GM12875 (cell line): Measurements from ENCODE around the gene FNDC11.

Source experiments
- H3K4me3 ChIP-seq: one replicate; pipeline ENCODE4 v1.5.1; 2011; ENCODE audit warnings: low read depth, low read length, control low read depth
- TF ChIP-seq, protein P1 (sequence below): IDR thresholded peaks from 2 replicates; pipeline ENCODE4 v1.5.1; 2011; ENCODE audit warnings: low read depth, mild to moderate bottlenecking, control low read depth, inconsistent platforms, low read length, moderate library complexity, borderline replicate concordance; ENCODE audit not compliant: insufficient read depth

The FNDC11 gene

GRCh38 chr20:63591147-63591533 is 37.2 kb downstream of the FNDC11 start:
- H3K4me3 ChIP-seq = no peak overlapping the region

DNA sequence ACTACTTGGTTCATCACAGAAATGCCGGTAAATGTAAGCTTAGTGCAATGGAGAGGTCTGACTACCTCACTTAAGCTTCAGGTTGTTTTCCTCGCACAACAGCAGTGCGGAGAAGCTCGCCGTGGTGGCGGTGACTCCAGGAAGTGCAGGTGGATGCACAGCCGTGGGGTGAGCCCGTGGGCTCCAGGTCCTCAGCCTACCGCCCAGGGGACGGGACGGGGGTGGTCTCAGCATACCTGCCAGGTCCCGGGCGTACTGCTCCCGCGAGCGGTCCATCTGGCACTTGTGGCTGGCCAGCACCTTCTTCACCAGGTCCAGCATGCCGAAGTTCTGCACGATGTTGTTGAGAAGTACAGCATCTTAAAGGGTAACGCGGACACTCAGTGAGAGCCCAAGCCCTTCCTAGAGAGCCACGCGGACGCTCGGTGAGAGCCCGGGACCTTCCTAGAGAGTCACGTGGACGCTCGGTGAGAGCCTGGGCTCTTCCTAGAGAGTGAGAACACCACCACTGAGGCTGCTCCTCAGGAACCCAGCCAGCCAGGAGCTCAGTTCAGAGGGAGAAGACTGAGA is 37.9 kb downstream of the FNDC11 start:
- H3K4me3 ChIP-seq = no peak overlapping the region
- TF ChIP-seq, protein P1, sequence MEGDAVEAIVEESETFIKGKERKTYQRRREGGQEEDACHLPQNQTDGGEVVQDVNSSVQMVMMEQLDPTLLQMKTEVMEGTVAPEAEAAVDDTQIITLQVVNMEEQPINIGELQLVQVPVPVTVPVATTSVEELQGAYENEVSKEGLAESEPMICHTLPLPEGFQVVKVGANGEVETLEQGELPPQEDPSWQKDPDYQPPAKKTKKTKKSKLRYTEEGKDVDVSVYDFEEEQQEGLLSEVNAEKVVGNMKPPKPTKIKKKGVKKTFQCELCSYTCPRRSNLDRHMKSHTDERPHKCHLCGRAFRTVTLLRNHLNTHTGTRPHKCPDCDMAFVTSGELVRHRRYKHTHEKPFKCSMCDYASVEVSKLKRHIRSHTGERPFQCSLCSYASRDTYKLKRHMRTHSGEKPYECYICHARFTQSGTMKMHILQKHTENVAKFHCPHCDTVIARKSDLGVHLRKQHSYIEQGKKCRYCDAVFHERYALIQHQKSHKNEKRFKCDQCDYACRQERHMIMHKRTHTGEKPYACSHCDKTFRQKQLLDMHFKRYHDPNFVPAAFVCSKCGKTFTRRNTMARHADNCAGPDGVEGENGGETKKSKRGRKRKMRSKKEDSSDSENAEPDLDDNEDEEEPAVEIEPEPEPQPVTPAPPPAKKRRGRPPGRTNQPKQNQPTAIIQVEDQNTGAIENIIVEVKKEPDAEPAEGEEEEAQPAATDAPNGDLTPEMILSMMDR = no peak

More at GRCh38 chr20:63591147-63591533, 37.2 kb downstream of the FNDC11 start:
- TF ChIP-seq, protein P1 = no peak

DNA sequence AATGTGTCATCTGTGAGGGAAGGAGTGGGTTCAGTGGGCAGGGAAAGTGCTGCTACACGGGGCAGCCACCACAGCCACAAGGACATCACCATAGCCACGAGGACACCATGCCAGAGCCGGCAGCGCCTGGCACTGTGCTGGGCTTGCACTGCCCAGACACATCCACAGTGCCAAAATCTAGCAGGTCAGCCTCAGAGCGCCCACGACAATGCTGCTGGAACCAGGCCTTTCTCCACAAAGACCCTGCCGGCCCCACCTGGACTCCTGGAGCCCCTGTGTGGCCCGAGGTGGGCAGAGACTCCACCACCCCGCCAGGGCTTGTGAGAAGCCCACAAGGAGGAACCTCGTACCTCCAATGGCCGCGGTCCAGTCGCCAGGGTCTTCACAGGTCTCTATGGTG is 38.7 kb downstream of the FNDC11 start:
- H3K4me3 ChIP-seq = no peak overlapping the region
- TF ChIP-seq, protein P1 = no peak

DNA sequence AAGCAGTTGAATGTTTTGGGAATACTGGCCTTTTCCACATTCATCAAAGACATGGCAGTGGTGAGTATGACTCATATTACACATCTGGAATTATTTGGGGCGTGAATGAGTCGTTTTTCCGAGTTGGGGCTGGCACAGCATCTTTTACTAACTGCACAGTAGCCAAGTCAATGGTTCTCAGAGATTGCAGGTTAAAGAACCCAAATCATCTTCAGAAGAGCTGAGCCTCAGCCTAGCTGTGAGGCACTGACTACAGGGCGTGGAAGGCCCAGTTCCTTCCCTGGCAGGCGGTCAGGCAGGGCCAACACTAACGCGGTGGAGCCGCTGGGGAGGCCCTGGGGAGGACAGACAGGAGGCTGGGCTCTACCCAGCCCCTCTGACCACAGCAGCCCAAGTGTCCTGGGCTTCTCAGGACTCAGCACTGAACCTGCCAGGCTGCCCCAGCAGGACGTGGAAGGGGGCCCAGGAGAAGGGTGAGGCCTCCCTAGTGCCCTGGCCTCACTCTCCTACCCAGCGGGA is 40.1 kb downstream of the FNDC11 start:
- TF ChIP-seq, protein P1 = no peak
- no peak overlapping the region for H3K4me3 ChIP-seq

DNA sequence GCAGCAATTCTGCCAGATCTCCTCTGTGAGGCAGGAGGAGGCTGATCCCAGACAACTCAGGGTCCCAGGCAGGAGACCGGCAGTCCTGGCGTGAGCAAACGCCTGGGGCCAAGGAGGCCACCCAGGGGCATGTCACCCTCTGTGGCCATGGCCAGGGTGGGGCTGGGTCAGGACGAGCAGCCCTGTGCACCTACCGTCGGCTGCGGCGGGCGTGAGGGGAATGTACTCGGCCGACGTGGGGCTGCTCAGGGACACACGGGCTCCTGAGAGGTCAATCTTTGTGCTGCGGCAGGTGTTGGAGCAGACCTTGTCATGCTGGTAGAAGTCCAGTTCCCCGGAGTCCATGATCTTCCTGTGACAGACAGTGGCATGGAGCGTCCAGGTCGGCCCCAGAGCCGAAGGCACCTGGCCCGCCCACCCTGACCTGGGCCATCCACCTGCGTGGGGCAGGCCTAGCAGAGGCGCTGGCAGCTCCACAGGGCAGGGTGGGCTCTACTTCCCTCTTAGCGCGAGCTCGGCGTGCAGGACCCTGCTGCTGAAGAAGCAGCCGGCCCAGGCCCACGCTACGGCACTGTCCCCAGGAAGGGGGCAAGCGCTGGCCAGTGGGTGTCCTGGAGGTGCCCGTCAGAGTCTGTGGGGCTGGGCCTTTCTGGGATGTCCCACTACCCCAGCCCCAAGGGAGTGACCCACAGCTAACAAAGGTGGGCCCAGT is 41.6 kb downstream of the FNDC11 start:
- H3K4me3 ChIP-seq = no peak overlapping the region
- TF ChIP-seq, protein P1 = no peak

DNA sequence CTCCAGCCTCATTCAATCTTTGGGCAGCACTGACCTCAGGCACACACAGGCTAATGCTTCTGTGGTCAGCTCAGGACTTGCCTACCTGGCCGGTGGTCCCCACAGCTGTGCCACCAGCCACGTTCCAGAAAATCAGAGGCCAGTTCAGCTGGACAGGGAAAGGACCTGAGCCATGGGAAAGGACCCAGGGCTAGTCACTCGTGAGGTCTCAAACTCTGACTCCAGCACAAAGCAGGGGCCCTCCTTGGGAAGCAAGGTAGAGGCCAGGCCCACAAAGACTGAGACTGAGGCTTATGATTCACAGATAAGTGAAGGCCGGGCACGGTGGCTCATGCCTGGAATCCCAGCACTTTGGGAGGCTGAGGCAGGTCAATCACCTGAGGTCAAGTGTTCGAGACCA is 42.5 kb downstream of the FNDC11 start:
- no peak overlapping the region for H3K4me3 ChIP-seq
- TF ChIP-seq, protein P1 = no peak
